HCT116 (cell line): ENCODE results near the gene IFT20.

Source experiments
- EZH2 ChIP-seq: fragments of 200-600 bp; sonication (generic); IDR thresholded peaks from 2 replicates; pipeline ENCODE4 v1.6.1; 2017; ENCODE audit warnings: antibody characterized with exemption, mixed run types
- EZH2phosphoT487 ChIP-seq: fragments of 200-600 bp; IDR thresholded peaks from 2 replicates; pipeline ENCODE4 v1.6.1; 2018; ENCODE audit warnings: antibody characterized with exemption, borderline replicate concordance
- JUND ChIP-seq: IDR thresholded peaks from 2 replicates; pipeline ENCODE4 v1.6.1; 2012
- POLR2A ChIP-seq: IDR thresholded peaks from 2 replicates; pipeline ENCODE4 v1.7.0; 2011; ENCODE audit warnings: borderline replicate concordance; ENCODE audit not compliant: insufficient read depth, insufficient read length; ENCODE audit errors: extremely low read depth
- POLR2AphosphoS5 ChIP-seq: IDR thresholded peaks from 2 replicates; pipeline ENCODE4 v1.6.1; 2011; ENCODE audit warnings: mild to moderate bottlenecking, low read depth, low read length, moderate library complexity
- RAD21 ChIP-seq: IDR thresholded peaks from 2 replicates; pipeline ENCODE4 v1.6.1; 2012; ENCODE audit warnings: low read depth, mild to moderate bottlenecking
- SIN3A ChIP-seq: IDR thresholded peaks from 2 replicates; pipeline ENCODE4 v1.6.1; 2012; ENCODE audit warnings: low read depth
- SRF ChIP-seq: IDR thresholded peaks from 2 replicates; pipeline ENCODE4 v1.6.1; 2012; ENCODE audit warnings: low read depth
- TF ChIP-seq, protein P1 (sequence below), 3 experiments: fragments of 200-600 bp in 1 of 3; sonication (generic) in 1 of 3; IDR thresholded peaks in 2 of 3; conservative IDR thresholded peaks in 1 of 3; 2 replicates each; pipeline ENCODE4 v1.5.1; 2012 to 2017; ENCODE audit warnings: low read depth in 2 of 3, low read length in 2 of 3, antibody characterized with exemption in 1 of 3, borderline replicate concordance in 1 of 3, control low read depth in 1 of 3, mild to moderate bottlenecking in 1 of 3, mixed read lengths in 1 of 3, mixed run types in 1 of 3, moderate library complexity in 1 of 3; ENCODE audit not compliant: insufficient read depth in 1 of 3
- TF ChIP-seq, protein P2 (sequence below): IDR thresholded peaks from 2 replicates; pipeline ENCODE4 v1.6.1; 2012
- TF ChIP-seq, protein P3 (sequence below): IDR thresholded peaks from 2 replicates; pipeline ENCODE4 v1.6.1; 2012

DNA sequence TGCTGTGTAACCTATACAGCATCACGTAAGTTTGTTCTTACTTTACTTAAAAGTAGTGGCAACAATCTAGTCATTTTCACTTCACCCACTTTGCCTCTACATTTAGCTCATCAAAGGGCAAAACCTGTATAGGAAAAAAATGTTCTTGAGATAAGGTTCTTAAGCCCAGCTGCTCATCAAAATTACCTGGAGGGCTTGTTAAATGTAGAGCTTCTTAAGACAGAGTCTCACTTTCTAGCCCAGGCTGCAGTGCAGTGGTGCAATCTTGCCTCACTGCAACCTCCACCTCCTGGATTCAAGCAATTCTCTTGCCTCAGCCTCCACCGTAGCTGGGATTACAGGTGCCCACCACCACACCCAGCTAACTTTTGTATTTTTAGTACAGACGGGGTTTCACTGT, 54.4 kb downstream of the IFT20 start:
- TF ChIP-seq, protein P1, sequence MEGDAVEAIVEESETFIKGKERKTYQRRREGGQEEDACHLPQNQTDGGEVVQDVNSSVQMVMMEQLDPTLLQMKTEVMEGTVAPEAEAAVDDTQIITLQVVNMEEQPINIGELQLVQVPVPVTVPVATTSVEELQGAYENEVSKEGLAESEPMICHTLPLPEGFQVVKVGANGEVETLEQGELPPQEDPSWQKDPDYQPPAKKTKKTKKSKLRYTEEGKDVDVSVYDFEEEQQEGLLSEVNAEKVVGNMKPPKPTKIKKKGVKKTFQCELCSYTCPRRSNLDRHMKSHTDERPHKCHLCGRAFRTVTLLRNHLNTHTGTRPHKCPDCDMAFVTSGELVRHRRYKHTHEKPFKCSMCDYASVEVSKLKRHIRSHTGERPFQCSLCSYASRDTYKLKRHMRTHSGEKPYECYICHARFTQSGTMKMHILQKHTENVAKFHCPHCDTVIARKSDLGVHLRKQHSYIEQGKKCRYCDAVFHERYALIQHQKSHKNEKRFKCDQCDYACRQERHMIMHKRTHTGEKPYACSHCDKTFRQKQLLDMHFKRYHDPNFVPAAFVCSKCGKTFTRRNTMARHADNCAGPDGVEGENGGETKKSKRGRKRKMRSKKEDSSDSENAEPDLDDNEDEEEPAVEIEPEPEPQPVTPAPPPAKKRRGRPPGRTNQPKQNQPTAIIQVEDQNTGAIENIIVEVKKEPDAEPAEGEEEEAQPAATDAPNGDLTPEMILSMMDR (IDR thresholded peaks at IDR 0.05 in 2 of 3, conservative IDR thresholded peaks at IDR 0.05 in 1 of 3; ENCODE audit: borderline replicate concordance in 1 of 3, insufficient read depth in 1 of 3, low read depth in 2 of 3, low read length in 2 of 3) = no peak
- TF ChIP-seq SRF (no peak), POLR2A (no peak), SIN3A (no peak), JUND (no peak), RAD21 (no peak), EZH2phosphoT487 (no peak), EZH2 (no peak), POLR2AphosphoS5 (no peak)
- TF ChIP-seq, protein P2, sequence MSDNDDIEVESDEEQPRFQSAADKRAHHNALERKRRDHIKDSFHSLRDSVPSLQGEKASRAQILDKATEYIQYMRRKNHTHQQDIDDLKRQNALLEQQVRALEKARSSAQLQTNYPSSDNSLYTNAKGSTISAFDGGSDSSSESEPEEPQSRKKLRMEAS = no peak
- TF ChIP-seq, protein P3, sequence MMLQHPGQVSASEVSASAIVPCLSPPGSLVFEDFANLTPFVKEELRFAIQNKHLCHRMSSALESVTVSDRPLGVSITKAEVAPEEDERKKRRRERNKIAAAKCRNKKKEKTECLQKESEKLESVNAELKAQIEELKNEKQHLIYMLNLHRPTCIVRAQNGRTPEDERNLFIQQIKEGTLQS = no peak
